HEK293 (cell line): ENCODE measurements around the gene TPRX2.
A peak's percentile ranks its signal among the peaks of the same experiment; 100 is the strongest.

Experiments used
- CTCF ChIA-PET: fragments of 350-600 bp; formaldehyde crosslinking; extraction: SDS; loops from one replicate; lab custom pipeline; 2021; ENCODE audit warnings: antibody characterized with exemption; lab: Yijun Ruan, JAX
- POLR2A ChIA-PET: fragments of 300-600 bp; formaldehyde crosslinking; extraction: SDS; loops from one replicate; lab custom pipeline; 2020; ENCODE audit warnings: antibody characterized with exemption, inconsistent platforms; lab: Yijun Ruan, JAX
- H3K27ac ChIP-seq: fragments of 200-500 bp; sonication (Bioruptor generic); 2 replicates; pipeline ENCODE4 v1.5.1; 2014; ENCODE audit warnings: low read depth, low read length, control low read depth, inconsistent platforms; ENCODE audit errors: extremely low read depth
- H3K36me3 ChIP-seq, 2 experiments: fragments of 200-500 bp in 1 of 2; sonication (Bioruptor generic) in 1 of 2; 1 replicate in 1 of 2; 2 replicates in 1 of 2; pipeline ENCODE4 v1.5.1; 2014 to 2017; ENCODE audit warnings: inconsistent platforms in 2 of 2, low read length in 2 of 2; ENCODE audit not compliant: control insufficient read depth in 2 of 2, insufficient read depth in 1 of 2
- H3K4me1 ChIP-seq: fragments of 200-500 bp; sonication (Bioruptor generic); 2 replicates; pipeline ENCODE4 v1.5.1; 2014; ENCODE audit warnings: mild to moderate bottlenecking, low read length, inconsistent platforms; ENCODE audit not compliant: control insufficient read depth, insufficient read depth
- H3K4me3 ChIP-seq: 2 replicates; pipeline ENCODE4 v1.5.1; 2011; ENCODE audit warnings: low read depth, mild to moderate bottlenecking, control low read depth, low read length, moderate library complexity
- H3K9me3 ChIP-seq: fragments of 200-500 bp; sonication (Bioruptor generic); 2 replicates; pipeline ENCODE4 v1.5.1; 2014; ENCODE audit warnings: low read depth, low read length, inconsistent platforms; ENCODE audit not compliant: control insufficient read depth, insufficient read depth
- CTCF ChIP-seq: fragments of 450-650 bp; formaldehyde crosslinking; IDR thresholded peaks from 2 replicates; pipeline ENCODE4 v1.5.1; 2016; ENCODE audit warnings: missing biosample characterization, missing genetic modification characterization
- ELK4 ChIP-seq: IDR thresholded peaks from 2 replicates; pipeline ENCODE4 v1.6.1; 2011; ENCODE audit warnings: mild to moderate bottlenecking, low read depth, low read length, borderline replicate concordance
- GLIS1 ChIP-seq: fragments of 450-650 bp; formaldehyde crosslinking; IDR thresholded peaks from 2 replicates; pipeline ENCODE4 v1.5.1; 2016; ENCODE audit warnings: missing biosample characterization, missing genetic modification characterization
- KLF9 ChIP-seq: fragments of 450-650 bp; formaldehyde crosslinking; IDR thresholded peaks from 2 replicates; pipeline ENCODE4 v1.5.1; 2016; ENCODE audit warnings: missing biosample characterization, missing genetic modification characterization, low read depth
- SCRT2 ChIP-seq: fragments of 450-650 bp; formaldehyde crosslinking; IDR thresholded peaks from 2 replicates; pipeline ENCODE4 v1.5.1; 2016; ENCODE audit warnings: missing biosample characterization, missing genetic modification characterization
- YY1 ChIP-seq: fragments of 450-650 bp; formaldehyde crosslinking; IDR thresholded peaks from 2 replicates; pipeline ENCODE4 v1.5.1; 2018; ENCODE audit warnings: missing biosample characterization, missing genetic modification characterization
- ZBTB17 ChIP-seq: fragments of 450-650 bp; formaldehyde crosslinking; IDR thresholded peaks from 2 replicates; pipeline ENCODE4 v1.5.1; 2016; ENCODE audit warnings: missing biosample characterization, missing genetic modification characterization
- ZFP37 ChIP-seq: fragments of 450-650 bp; formaldehyde crosslinking; IDR thresholded peaks from 2 replicates; pipeline ENCODE4 v1.5.1; 2016; ENCODE audit warnings: missing biosample characterization, missing genetic modification characterization
- ZNF155 ChIP-seq: fragments of 450-650 bp; formaldehyde crosslinking; IDR thresholded peaks from 2 replicates; pipeline ENCODE4 v1.5.1; 2016; ENCODE audit warnings: missing biosample characterization, missing genetic modification characterization
- ZNF274 ChIP-seq, 2 experiments: fragments of 200-500 bp in 1 of 2; fragments of 450-650 bp in 1 of 2; sonication (Bioruptor generic) in 1 of 2; formaldehyde crosslinking in 1 of 2; IDR thresholded peaks; 2 replicates each; pipeline versions ENCODE4 v1.5.1 to v1.6.1; 2014 to 2016; ENCODE audit warnings: borderline replicate concordance in 1 of 2, inconsistent platforms in 1 of 2, low read length in 1 of 2, missing biosample characterization in 1 of 2, missing genetic modification characterization in 1 of 2
- ZNF335 ChIP-seq: fragments of 450-650 bp; formaldehyde crosslinking; conservative IDR thresholded peaks from 2 replicates; pipeline ENCODE4 v1.5.1; 2016; ENCODE audit warnings: missing biosample characterization, missing genetic modification characterization
- ZNF350 ChIP-seq: fragments of 450-650 bp; formaldehyde crosslinking; IDR thresholded peaks from 2 replicates; pipeline ENCODE4 v1.5.0; 2017; ENCODE audit warnings: missing biosample characterization, mild to moderate bottlenecking, missing genetic modification characterization
- ZNF366 ChIP-seq: fragments of 450-650 bp; formaldehyde crosslinking; conservative IDR thresholded peaks from 2 replicates; pipeline ENCODE4 v1.5.1; 2016; ENCODE audit warnings: missing biosample characterization, missing genetic modification characterization
- ZNF426 ChIP-seq: fragments of 450-650 bp; formaldehyde crosslinking; IDR thresholded peaks from 2 replicates; pipeline ENCODE4 v1.5.1; 2017; ENCODE audit warnings: missing biosample characterization, missing genetic modification characterization, mild to moderate bottlenecking, inconsistent platforms, moderate library complexity
- ZNF488 ChIP-seq: fragments of 450-650 bp; formaldehyde crosslinking; IDR thresholded peaks from 2 replicates; pipeline ENCODE4 v1.5.1; 2016; ENCODE audit warnings: missing biosample characterization, missing genetic modification characterization
- ZNF596 ChIP-seq: fragments of 450-650 bp; IDR thresholded peaks from 2 replicates; pipeline ENCODE4 v1.5.0; 2018; ENCODE audit warnings: missing biosample characterization, mild to moderate bottlenecking, missing genetic modification characterization, moderate library complexity
- ZNF654 ChIP-seq: fragments of 450-650 bp; formaldehyde crosslinking; IDR thresholded peaks from 2 replicates; pipeline ENCODE4 v1.5.1; 2016; ENCODE audit warnings: low read depth, missing biosample characterization, missing genetic modification characterization
- ZNF660 ChIP-seq: fragments of 450-650 bp; IDR thresholded peaks from 2 replicates; pipeline ENCODE4 v1.5.1; 2018; ENCODE audit warnings: missing biosample characterization, mild to moderate bottlenecking, missing genetic modification characterization
- TF ChIP-seq, protein P1 (sequence below): fragments of 450-650 bp; formaldehyde crosslinking; IDR thresholded peaks from 2 replicates; pipeline ENCODE4 v1.5.1; 2016; ENCODE audit warnings: missing biosample characterization, missing genetic modification characterization, low read depth
- TF ChIP-seq, protein P2 (sequence below): fragments of 450-650 bp; formaldehyde crosslinking; IDR thresholded peaks from 2 replicates; pipeline ENCODE4 v1.5.1; 2016; ENCODE audit warnings: missing biosample characterization, missing genetic modification characterization

TPRX2 gene

GRCh38 chr19:47863514-47863936, 4.5 kb downstream of the TPRX2 start (continued):
- no peak for TF ChIP-seq ZNF426 (tag by site-specific recombination)
- peak; percentile 80 for TF ChIP-seq ZNF654 (tag by site-specific recombination)
- TF ChIP-seq CTCF (tag by site-specific recombination) = peak; percentile 88
- no peak for TF ChIP-seq ZNF366 (tag by site-specific recombination)
- peak; percentile 57; the same call in 1 of the 2 replicates for TF ChIP-seq ZFP37 (tag by site-specific recombination)
- TF ChIP-seq, protein P1, sequence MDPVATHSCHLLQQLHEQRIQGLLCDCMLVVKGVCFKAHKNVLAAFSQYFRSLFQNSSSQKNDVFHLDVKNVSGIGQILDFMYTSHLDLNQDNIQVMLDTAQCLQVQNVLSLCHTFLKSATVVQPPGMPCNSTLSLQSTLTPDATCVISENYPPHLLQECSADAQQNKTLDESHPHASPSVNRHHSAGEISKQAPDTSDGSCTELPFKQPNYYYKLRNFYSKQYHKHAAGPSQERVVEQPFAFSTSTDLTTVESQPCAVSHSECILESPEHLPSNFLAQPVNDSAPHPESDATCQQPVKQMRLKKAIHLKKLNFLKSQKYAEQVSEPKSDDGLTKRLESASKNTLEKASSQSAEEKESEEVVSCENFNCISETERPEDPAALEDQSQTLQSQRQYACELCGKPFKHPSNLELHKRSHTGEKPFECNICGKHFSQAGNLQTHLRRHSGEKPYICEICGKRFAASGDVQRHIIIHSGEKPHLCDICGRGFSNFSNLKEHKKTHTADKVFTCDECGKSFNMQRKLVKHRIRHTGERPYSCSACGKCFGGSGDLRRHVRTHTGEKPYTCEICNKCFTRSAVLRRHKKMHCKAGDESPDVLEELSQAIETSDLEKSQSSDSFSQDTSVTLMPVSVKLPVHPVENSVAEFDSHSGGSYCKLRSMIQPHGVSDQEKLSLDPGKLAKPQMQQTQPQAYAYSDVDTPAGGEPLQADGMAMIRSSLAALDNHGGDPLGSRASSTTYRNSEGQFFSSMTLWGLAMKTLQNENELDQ (tag by site-specific recombination) = no peak
- 0 out of 2 replicates have a peak, but pooled peaks have one; percentile 7 for TF ChIP-seq GLIS1 (tag by site-specific recombination)
- no peak for TF ChIP-seq ZNF596 (tag by site-specific recombination)
- TF ChIP-seq ZNF350 (tag by site-specific recombination) = no peak
- TF ChIP-seq ZNF274 (IDR thresholded peaks at IDR 0.05; ENCODE audit: low read length) = no peak
- TF ChIP-seq ZNF274 (tag by site-specific recombination; IDR thresholded peaks at IDR 0.05; ENCODE audit: borderline replicate concordance) = no peak
- TF ChIP-seq ZBTB17 = peak; percentile 72
- TF ChIP-seq YY1 = no peak
- TF ChIP-seq KLF9 (tag by site-specific recombination) = peak; percentile 47; the same call in 1 of the 2 replicates
- TF ChIP-seq ZNF335 (tag by site-specific recombination) = 0 out of 2 replicates have a peak, but pooled peaks have one; percentile 24
- TF ChIP-seq ZNF660 (tag by site-specific recombination) = peak; percentile 85
- no peak for TF ChIP-seq ZNF155 (tag by site-specific recombination)
- TF ChIP-seq ZNF488 (tag by site-specific recombination) = no peak
- TF ChIP-seq SCRT2 (tag by site-specific recombination) = no peak

DNA sequence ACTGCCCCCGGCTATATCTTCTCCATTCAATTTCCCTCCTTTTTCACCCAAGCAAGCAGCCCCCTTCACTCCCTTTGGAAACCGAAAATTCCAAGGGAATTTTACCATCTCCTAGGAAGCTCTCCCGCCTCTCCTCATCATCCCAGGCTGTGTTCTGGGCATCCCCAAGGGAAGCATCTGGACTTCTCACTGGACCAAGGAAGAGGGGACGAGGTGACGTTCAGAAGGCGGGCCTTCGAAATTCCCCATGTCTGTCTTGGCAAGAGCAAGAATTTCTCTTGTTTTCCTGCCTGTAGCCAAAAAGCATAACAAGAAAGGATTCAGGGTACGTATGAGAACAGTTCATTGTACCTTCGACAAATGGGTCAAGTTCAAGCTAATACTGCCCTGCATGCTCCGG, 6.1 kb downstream of the TPRX2 start:
- H3K36me3 ChIP-seq = no peaks in the 10 kb centered on the region
- no peak overlapping the region for H3K27ac ChIP-seq
- no peak for TF ChIP-seq ELK4
- TF ChIP-seq, protein P2, sequence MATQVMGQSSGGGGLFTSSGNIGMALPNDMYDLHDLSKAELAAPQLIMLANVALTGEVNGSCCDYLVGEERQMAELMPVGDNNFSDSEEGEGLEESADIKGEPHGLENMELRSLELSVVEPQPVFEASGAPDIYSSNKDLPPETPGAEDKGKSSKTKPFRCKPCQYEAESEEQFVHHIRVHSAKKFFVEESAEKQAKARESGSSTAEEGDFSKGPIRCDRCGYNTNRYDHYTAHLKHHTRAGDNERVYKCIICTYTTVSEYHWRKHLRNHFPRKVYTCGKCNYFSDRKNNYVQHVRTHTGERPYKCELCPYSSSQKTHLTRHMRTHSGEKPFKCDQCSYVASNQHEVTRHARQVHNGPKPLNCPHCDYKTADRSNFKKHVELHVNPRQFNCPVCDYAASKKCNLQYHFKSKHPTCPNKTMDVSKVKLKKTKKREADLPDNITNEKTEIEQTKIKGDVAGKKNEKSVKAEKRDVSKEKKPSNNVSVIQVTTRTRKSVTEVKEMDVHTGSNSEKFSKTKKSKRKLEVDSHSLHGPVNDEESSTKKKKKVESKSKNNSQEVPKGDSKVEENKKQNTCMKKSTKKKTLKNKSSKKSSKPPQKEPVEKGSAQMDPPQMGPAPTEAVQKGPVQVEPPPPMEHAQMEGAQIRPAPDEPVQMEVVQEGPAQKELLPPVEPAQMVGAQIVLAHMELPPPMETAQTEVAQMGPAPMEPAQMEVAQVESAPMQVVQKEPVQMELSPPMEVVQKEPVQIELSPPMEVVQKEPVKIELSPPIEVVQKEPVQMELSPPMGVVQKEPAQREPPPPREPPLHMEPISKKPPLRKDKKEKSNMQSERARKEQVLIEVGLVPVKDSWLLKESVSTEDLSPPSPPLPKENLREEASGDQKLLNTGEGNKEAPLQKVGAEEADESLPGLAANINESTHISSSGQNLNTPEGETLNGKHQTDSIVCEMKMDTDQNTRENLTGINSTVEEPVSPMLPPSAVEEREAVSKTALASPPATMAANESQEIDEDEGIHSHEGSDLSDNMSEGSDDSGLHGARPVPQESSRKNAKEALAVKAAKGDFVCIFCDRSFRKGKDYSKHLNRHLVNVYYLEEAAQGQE (tag by site-specific recombination) = no peak
- H3K4me1 ChIP-seq = 0 out of 2 replicates have a peak, but pooled peaks cover 4% of the 10 kb centered on the region
- ChIA-PET CTCF (interaction anchor here (0.6 to 3.9 kb wide), 13 partner anchors 16 to 564 kb away, joined by 3 to 45 read pairs (median 4); no protein-coding TSS in a partner anchor), POLR2A (interaction anchor here (0.6 to 0.7 kb wide), 2 partner anchors 13 to 39 kb away, joined by 3 read pairs; no protein-coding TSS in a partner anchor)
- no peak overlapping the region for H3K4me3 ChIP-seq
- no peaks in the 10 kb centered on the region for H3K9me3 ChIP-seq
